Measurements from ENCODE around the gene TNNC1. TPM values are rescaled to one million over a fixed set of nuclear protein-coding genes. Genes with fewer than 3 reads are reported as not detected.

The TNNC1 gene
- total and polyA plus RNA-seq, 2 donors (not counting 1 experiment from before 2014, with no cell fraction given), result 1.1 to 5.4 TPM

DNA sequence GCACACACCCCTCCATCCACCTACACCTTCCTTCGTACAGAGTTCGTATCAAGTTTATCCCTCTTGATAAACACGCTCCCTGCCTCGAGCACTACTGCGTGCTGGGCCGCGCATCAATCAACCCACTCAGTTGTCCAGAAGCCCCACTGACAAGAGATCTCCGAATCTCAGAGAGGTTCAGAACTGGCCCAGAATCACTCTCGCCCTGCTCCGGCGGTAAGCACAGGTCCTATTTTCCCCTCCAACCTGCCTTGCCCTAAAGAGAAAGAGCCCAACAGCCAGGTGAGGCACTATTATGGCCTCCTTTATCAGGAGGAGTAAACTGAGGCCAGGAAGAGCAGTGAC lies 1.1 kb upstream of the TNNC1 start:
- DNase-seq (no peak), ATAC-seq (ENCODE audit: low read depth) (no peak)
- WGBS (ENCODE audit: insufficient coverage), result 67% methylated on average over 11 of the region's 11 CpGs
- Histone ChIP-seq H3K36me3 (replicated peaks in 1 of 2; ENCODE audit: control extremely low read depth in 1 of 2, control insufficient read depth in 1 of 2, extremely low read depth in 1 of 2, insufficient read depth in 2 of 2, low read length in 1 of 2) (peaks cover 0 to 13% of the 10 kb centered on the region in 2 experiments), H3K9me3 (ENCODE audit: control extremely low read depth in 1 of 3, control insufficient read depth in 2 of 3, insufficient read depth in 1 of 3, low read length in 2 of 3) (no peaks in the 10 kb centered on the region), H3K4me1 (ENCODE audit: control insufficient read depth in 2 of 2, insufficient read depth in 2 of 2, low read length in 2 of 2) (peaks cover 16 to 27% of the 10 kb centered on the region in 2 donors), H2AFZ (ENCODE audit: insufficient read depth, low read depth, low read length, poor library complexity, severe bottlenecking) (peak overlapping the region; percentile 89), H3K4me2 (replicated peaks; ENCODE audit: low read depth, low read length, poor library complexity, severe bottlenecking) (peak overlapping the region; percentile 86), H3K9ac (ENCODE audit: low read length) (peak overlapping the region; percentile 73), H3K27me3 (replicated peaks in 1 of 4; ENCODE audit: control extremely low read depth in 1 of 4, control insufficient read depth in 3 of 4, insufficient read depth in 4 of 4, low read length in 3 of 4) (no peaks in the 10 kb centered on the region), H4K20me1 (ENCODE audit: control insufficient read depth, insufficient read depth, low read length, poor library complexity, severe bottlenecking) (no peaks in the 10 kb centered on the region), H3K4me3 (ENCODE audit: control extremely low read depth in 1 of 5, extremely low read depth in 1 of 5, insufficient read depth in 1 of 5, low read depth in 2 of 5, low read length in 4 of 5) (peak overlapping the region; percentile 50 to 81 (median 70)), H3K27ac (ENCODE audit: low read length in 2 of 2) (peak overlapping the region; percentile 88 to 92), H3K79me2 (ENCODE audit: control insufficient read depth, insufficient read depth, low read length) (peaks cover 41% of the 10 kb centered on the region)
- ChIA-PET POLR2A (no interaction called here), CTCF (interaction anchor here (0.8 to 5.1 kb wide), 4 partner anchors 8 to 202 kb away, joined by 3 to 23 read pairs (median 4); partner anchors contain the start of gene SEMA3G)
- H3K27ac Mint-ChIP-seq, result peak overlapping the region; percentile 94
- TF ChIP-seq EZH2 (IDR thresholded peaks at IDR 0.05; ENCODE audit: borderline replicate concordance, insufficient read depth, low read depth, low read length, poor library complexity, severe bottlenecking), result no peak
- TF ChIP-seq, protein P1, sequence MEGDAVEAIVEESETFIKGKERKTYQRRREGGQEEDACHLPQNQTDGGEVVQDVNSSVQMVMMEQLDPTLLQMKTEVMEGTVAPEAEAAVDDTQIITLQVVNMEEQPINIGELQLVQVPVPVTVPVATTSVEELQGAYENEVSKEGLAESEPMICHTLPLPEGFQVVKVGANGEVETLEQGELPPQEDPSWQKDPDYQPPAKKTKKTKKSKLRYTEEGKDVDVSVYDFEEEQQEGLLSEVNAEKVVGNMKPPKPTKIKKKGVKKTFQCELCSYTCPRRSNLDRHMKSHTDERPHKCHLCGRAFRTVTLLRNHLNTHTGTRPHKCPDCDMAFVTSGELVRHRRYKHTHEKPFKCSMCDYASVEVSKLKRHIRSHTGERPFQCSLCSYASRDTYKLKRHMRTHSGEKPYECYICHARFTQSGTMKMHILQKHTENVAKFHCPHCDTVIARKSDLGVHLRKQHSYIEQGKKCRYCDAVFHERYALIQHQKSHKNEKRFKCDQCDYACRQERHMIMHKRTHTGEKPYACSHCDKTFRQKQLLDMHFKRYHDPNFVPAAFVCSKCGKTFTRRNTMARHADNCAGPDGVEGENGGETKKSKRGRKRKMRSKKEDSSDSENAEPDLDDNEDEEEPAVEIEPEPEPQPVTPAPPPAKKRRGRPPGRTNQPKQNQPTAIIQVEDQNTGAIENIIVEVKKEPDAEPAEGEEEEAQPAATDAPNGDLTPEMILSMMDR (IDR thresholded peaks at IDR 0.05), result no peak
- H3K27me3 Mint-ChIP-seq, result no peaks in the 10 kb centered on the region
- H3K4me1 Mint-ChIP-seq, result peaks cover 38% of the 10 kb centered on the region
- H3K9me3 Mint-ChIP-seq (ENCODE audit: insufficient read depth), result no peaks in the 10 kb centered on the region
- peak overlapping the region; percentile 88 for H3K4me3 Mint-ChIP-seq
- intact Hi-C loops (cut with micrococcal nuclease), result loop anchor here (1.0 to 5.0 kb wide), 4 partner anchors 10 to 232 kb away; partner anchors contain the start of genes GNL3, PBRM1, SEMA3G and TLR9

DNA sequence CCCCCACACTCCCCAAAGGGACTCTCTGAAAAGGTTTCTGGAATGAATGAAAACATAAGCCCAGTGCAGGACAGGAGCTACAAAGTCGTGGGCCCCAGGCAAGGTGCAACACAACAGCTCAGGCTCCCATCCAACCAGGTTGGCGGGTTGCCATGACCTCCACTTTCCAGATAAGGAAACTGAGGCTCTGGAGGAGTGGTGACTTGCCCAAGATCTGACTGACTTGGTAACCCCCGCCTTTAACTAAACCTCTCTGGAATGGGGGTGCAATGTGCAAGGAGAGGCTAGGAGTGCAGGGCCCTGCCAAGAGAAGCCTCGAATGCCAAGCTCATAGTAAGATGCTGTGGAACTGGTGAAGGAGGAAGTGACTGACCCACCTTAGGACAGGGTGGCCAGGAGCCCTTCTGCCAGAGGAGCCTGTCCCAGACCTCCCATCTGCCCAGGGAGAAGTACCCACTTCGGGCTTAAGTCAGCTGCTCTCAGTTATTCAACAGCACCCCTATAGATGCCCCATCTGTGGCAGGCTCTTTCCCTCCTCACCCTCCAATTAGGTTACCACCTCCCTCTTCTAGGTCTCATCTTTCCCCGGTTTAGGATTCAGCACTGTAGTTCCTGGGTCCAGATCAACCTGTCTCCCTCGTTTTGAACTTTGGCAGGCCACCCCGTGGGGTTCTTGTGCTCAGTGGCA lies 553 bp upstream of the TNNC1 start:
- Histone ChIP-seq H3K36me3 (replicated peaks in 1 of 2; ENCODE audit: control extremely low read depth in 1 of 2, control insufficient read depth in 1 of 2, extremely low read depth in 1 of 2, insufficient read depth in 2 of 2, low read length in 1 of 2) (peaks cover 0 to 13% of the 10 kb centered on the region in 2 experiments), H3K27me3 (replicated peaks in 1 of 4; ENCODE audit: control extremely low read depth in 1 of 4, control insufficient read depth in 3 of 4, insufficient read depth in 4 of 4, low read length in 3 of 4) (no peaks in the 10 kb centered on the region), H3K79me2 (ENCODE audit: control insufficient read depth, insufficient read depth, low read length) (peaks cover 41% of the 10 kb centered on the region), H2AFZ (ENCODE audit: insufficient read depth, low read depth, low read length, poor library complexity, severe bottlenecking) (peak overlapping the region; percentile 89), H3K4me3 (ENCODE audit: control extremely low read depth in 1 of 5, extremely low read depth in 1 of 5, insufficient read depth in 1 of 5, low read depth in 2 of 5, low read length in 4 of 5) (peak overlapping the region in 4 of 5 experiments; percentile 64 to 81 (median 76)), H3K9me3 (ENCODE audit: control extremely low read depth in 1 of 3, control insufficient read depth in 2 of 3, insufficient read depth in 1 of 3, low read length in 2 of 3) (no peaks in the 10 kb centered on the region), H3K4me1 (ENCODE audit: control insufficient read depth in 2 of 2, insufficient read depth in 2 of 2, low read length in 2 of 2) (peaks cover 16 to 27% of the 10 kb centered on the region in 2 donors), H3K9ac (ENCODE audit: low read length) (peak overlapping the region; percentile 73), H4K20me1 (ENCODE audit: control insufficient read depth, insufficient read depth, low read length, poor library complexity, severe bottlenecking) (no peaks in the 10 kb centered on the region), H3K27ac (ENCODE audit: low read length in 2 of 2) (peak overlapping the region; percentile 88 to 92), H3K4me2 (replicated peaks; ENCODE audit: low read depth, low read length, poor library complexity, severe bottlenecking) (peak overlapping the region; percentile 86)
- ChIA-PET POLR2A (no interaction called here), CTCF (interaction anchor here (1.0 kb wide), 3 partner anchors 9 to 163 kb away, joined by 3 to 5 read pairs (median 5); partner anchors contain the start of gene SEMA3G)
- peak overlapping the region; percentile 94 for H3K27ac Mint-ChIP-seq
- intact Hi-C loops (cut with micrococcal nuclease), result no loop called here
- H3K4me1 Mint-ChIP-seq, result peaks cover 38% of the 10 kb centered on the region
- DNase-seq, result no peak
- TF ChIP-seq, protein P1 (IDR thresholded peaks at IDR 0.05), result no peak
- no peak for TF ChIP-seq EZH2 (IDR thresholded peaks at IDR 0.05; ENCODE audit: borderline replicate concordance, insufficient read depth, low read depth, low read length, poor library complexity, severe bottlenecking)
- no peaks in the 10 kb centered on the region for H3K9me3 Mint-ChIP-seq (ENCODE audit: insufficient read depth)
- H3K27me3 Mint-ChIP-seq, result no peaks in the 10 kb centered on the region
- peak overlapping the region; percentile 88 for H3K4me3 Mint-ChIP-seq
- ATAC-seq (ENCODE audit: low read depth), result no peak
- WGBS (ENCODE audit: insufficient coverage), result 85% methylated on average over 8 of the region's 8 CpGs
